OCI-LY7 (cell line): ENCODE results near the gene LYVE1.

ENCODE experiments used
- EZH2phosphoT487 ChIP-seq: fragments of 200-600 bp; sonication (generic); IDR thresholded peaks from 2 replicates; pipeline ENCODE4 v1.6.1; 2018; ENCODE audit warnings: low read depth, borderline replicate concordance, mild to moderate bottlenecking, mixed run types, antibody characterized with exemption, low read length, moderate library complexity, mixed read lengths
- TF ChIP-seq, protein P1 (sequence below): fragments of 200-600 bp; sonication (generic); conservative IDR thresholded peaks from 2 replicates; pipeline ENCODE4 v1.5.1; 2014; ENCODE audit warnings: mild to moderate bottlenecking, antibody characterized with exemption, low read length, moderate library complexity, mixed read lengths

DNA sequence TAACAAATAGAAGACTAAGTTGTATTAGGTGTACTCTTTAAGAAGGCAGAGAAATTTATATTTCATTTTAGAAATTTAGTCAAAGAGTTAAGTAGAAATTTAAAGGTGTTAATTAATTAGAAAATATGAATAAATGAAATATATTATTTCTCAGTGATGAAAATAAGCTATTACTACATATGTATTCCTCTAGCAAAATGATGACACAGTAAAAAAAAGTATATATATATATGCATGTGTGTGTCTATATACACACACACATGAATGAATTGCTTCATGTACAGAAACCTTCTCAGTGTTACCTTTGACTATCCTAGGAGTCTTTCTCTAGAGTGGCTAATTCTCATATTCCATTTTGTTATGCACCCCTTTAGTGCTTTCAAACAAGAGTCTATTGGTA is 35.1 kb downstream of the LYVE1 start:
- TF ChIP-seq, protein P1, sequence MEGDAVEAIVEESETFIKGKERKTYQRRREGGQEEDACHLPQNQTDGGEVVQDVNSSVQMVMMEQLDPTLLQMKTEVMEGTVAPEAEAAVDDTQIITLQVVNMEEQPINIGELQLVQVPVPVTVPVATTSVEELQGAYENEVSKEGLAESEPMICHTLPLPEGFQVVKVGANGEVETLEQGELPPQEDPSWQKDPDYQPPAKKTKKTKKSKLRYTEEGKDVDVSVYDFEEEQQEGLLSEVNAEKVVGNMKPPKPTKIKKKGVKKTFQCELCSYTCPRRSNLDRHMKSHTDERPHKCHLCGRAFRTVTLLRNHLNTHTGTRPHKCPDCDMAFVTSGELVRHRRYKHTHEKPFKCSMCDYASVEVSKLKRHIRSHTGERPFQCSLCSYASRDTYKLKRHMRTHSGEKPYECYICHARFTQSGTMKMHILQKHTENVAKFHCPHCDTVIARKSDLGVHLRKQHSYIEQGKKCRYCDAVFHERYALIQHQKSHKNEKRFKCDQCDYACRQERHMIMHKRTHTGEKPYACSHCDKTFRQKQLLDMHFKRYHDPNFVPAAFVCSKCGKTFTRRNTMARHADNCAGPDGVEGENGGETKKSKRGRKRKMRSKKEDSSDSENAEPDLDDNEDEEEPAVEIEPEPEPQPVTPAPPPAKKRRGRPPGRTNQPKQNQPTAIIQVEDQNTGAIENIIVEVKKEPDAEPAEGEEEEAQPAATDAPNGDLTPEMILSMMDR = no peak
- TF ChIP-seq EZH2phosphoT487 = no peak
